SK-N-SH (cell line): ENCODE data around the gene PUS1. TPM values are rescaled to one million over a fixed set of nuclear protein-coding genes. Genes with fewer than 3 reads are reported as not detected.

Experiments used
- CTCF ChIA-PET: fragments of 300-600, 350-600 bp; formaldehyde crosslinking; extraction: SDS; loops from one replicate; lab custom pipeline; 2021; lab: Yijun Ruan, JAX
- POLR2A ChIA-PET: fragments of 350-600 bp; sonication (Branson Sonifier 250); formaldehyde crosslinking; extraction: SDS; loops from one replicate; lab custom pipeline; 2020; ENCODE audit warnings: antibody characterized with exemption, inconsistent platforms; lab: Yijun Ruan, JAX
- DNase-seq: peaks from one replicate; pipeline ENCODE4 v3.0.0; 2012
- H2AFZ ChIP-seq: fragments of 200-600 bp; sonication (generic); 2 replicates; pipeline ENCODE4 v1.8.1; 2016; ENCODE audit warnings: antibody characterized with exemption, mild to moderate bottlenecking, low read depth
- H3F3A ChIP-seq: fragments of 200-600 bp; sonication (generic); replicated peaks from 2 replicates; pipeline ENCODE3; 2016; ENCODE audit warnings: antibody characterized with exemption, mild to moderate bottlenecking; ENCODE audit not compliant: insufficient read depth
- H3K27ac ChIP-seq, 2 experiments: fragments of 200-500 bp in 1 of 2; fragments of 200-600 bp in 1 of 2; sonication (Bioruptor generic) in 1 of 2; sonication (generic), shearing (Covaris generic) in 1 of 2; 2 replicates each; pipeline versions ENCODE4 v1.5.1 to v1.6.1; 2014 to 2016; ENCODE audit warnings: low read depth in 2 of 2, inconsistent platforms in 1 of 2, low read length in 1 of 2, mild to moderate bottlenecking in 1 of 2, mixed read lengths in 1 of 2
- H3K27me3 ChIP-seq: fragments of 200-600 bp; sonication (generic), shearing (Covaris generic); 2 replicates; pipeline ENCODE4 v1.6.1; 2016; ENCODE audit warnings: mixed run types; ENCODE audit not compliant: insufficient read depth
- H3K36me3 ChIP-seq, 2 experiments: fragments of 200-500 bp in 1 of 2; fragments of 200-600 bp in 1 of 2; sonication (Bioruptor generic) in 1 of 2; sonication (generic) in 1 of 2; replicated peaks in 1 of 2; 2 replicates each; pipeline versions ENCODE3 to v1.5.1; 2014 to 2016; ENCODE audit warnings: low read length in 1 of 2, mild to moderate bottlenecking in 1 of 2; ENCODE audit not compliant: insufficient read depth in 2 of 2, control insufficient read depth in 1 of 2
- H3K4me1 ChIP-seq, 2 experiments: fragments of 200-500 bp in 1 of 2; fragments of 200-600 bp in 1 of 2; sonication (Bioruptor generic) in 1 of 2; sonication (generic), shearing (Covaris generic) in 1 of 2; 2 replicates each; pipeline versions ENCODE4 v1.5.1 to v1.6.1; 2014 to 2016; ENCODE audit warnings: low read depth in 1 of 2, low read length in 1 of 2, mixed run types in 1 of 2; ENCODE audit not compliant: insufficient read depth in 2 of 2, control insufficient read depth in 1 of 2
- H3K4me2 ChIP-seq: fragments of 200-600 bp; sonication (generic), shearing (Covaris generic); 2 replicates; pipeline ENCODE4 v1.6.1; 2017; ENCODE audit warnings: mixed run types
- H3K4me3 ChIP-seq, 2 experiments: fragments of 200-500 bp in 1 of 2; fragments of 200-600 bp in 1 of 2; sonication (Bioruptor generic) in 1 of 2; sonication (generic), shearing (Covaris generic) in 1 of 2; 2 replicates each; pipeline versions ENCODE4 v1.5.1 to v1.8.1; 2014 to 2016; ENCODE audit warnings: low read depth in 2 of 2, inconsistent platforms in 1 of 2, low read length in 1 of 2, mild to moderate bottlenecking in 1 of 2, mixed read lengths in 1 of 2, moderate library complexity in 1 of 2
- H3K79me2 ChIP-seq: fragments of 200-600 bp; sonication (generic); 2 replicates; pipeline ENCODE4 v1.8.1; 2017; ENCODE audit warnings: mild to moderate bottlenecking; ENCODE audit not compliant: insufficient read depth
- H3K9ac ChIP-seq: fragments of 200-600 bp; sonication (generic); 2 replicates; pipeline ENCODE4 v1.6.1; 2017; ENCODE audit warnings: mixed run types
- H3K9me2 ChIP-seq: fragments of 200-600 bp; sonication (generic); 2 replicates; pipeline ENCODE4 v1.6.1; 2017; ENCODE audit warnings: mixed run types
- H3K9me3 ChIP-seq: fragments of 200-600 bp; sonication (generic); 2 replicates; pipeline ENCODE4 v1.6.1; 2017; ENCODE audit warnings: mixed run types, mild to moderate bottlenecking, moderate library complexity
- H4K20me1 ChIP-seq: fragments of 200-600 bp; sonication (generic); 2 replicates; pipeline ENCODE4 v1.6.1; 2017; ENCODE audit warnings: mild to moderate bottlenecking, mixed run types; ENCODE audit not compliant: insufficient read depth
- EZH2phosphoT487 ChIP-seq: fragments of 200-600 bp; sonication (generic); IDR thresholded peaks from 2 replicates; pipeline ENCODE4 v1.6.1; 2017; ENCODE audit warnings: low read depth, mixed run types, mild to moderate bottlenecking, antibody characterized with exemption, moderate library complexity, borderline replicate concordance
- FOXJ3 ChIP-seq: sonication (generic); formaldehyde crosslinking; IDR thresholded peaks from 2 replicates; pipeline ENCODE4 v1.5.1; 2020; ENCODE audit warnings: mild to moderate bottlenecking, missing genetic modification reagents
- FOXM1 ChIP-seq: IDR thresholded peaks from 2 replicates; pipeline ENCODE4 v1.4.0; 2012; ENCODE audit warnings: low read depth, mild to moderate bottlenecking
- GABPA ChIP-seq: IDR thresholded peaks from 2 replicates; pipeline ENCODE4 v1.4.0; 2012; ENCODE audit warnings: low read depth, mild to moderate bottlenecking
- GATA2 ChIP-seq: sonication (generic); formaldehyde crosslinking; IDR thresholded peaks from 2 replicates; pipeline ENCODE4 v1.5.0; 2020; ENCODE audit warnings: mild to moderate bottlenecking, missing genetic modification reagents
- MEF2A ChIP-seq: IDR thresholded peaks from 2 replicates; pipeline ENCODE4 v1.4.0; 2012; ENCODE audit warnings: low read depth, borderline replicate concordance
- RCOR1 ChIP-seq: fragments of 150-350 bp; IDR thresholded peaks from 2 replicates; pipeline ENCODE4 v1.6.1; 2017; ENCODE audit warnings: antibody characterized with exemption, low read length
- RXRA ChIP-seq: IDR thresholded peaks from 2 replicates; pipeline ENCODE4 v1.4.0; 2012; ENCODE audit warnings: low read depth, mild to moderate bottlenecking, borderline replicate concordance
- SIN3A ChIP-seq: IDR thresholded peaks from 2 replicates; pipeline ENCODE4 v1.6.1; 2012; ENCODE audit warnings: low read depth, mild to moderate bottlenecking, low read length, moderate library complexity, borderline replicate concordance
- SMC3 ChIP-seq: IDR thresholded peaks from 2 replicates; pipeline ENCODE4 v1.6.1; 2012; ENCODE audit warnings: low read depth, low read length, improper control_type of control experiment
- TCF12 ChIP-seq: IDR thresholded peaks from 2 replicates; pipeline ENCODE4 v1.4.0; 2012
- USF2 ChIP-seq: fragments of 150-350 bp; IDR thresholded peaks from 2 replicates; pipeline ENCODE4 v1.6.1; 2017; ENCODE audit warnings: antibody characterized with exemption, low read length, low read depth, borderline replicate concordance
- YY1 ChIP-seq: IDR thresholded peaks from 2 replicates; pipeline ENCODE4 v1.4.0; 2012; ENCODE audit warnings: low read depth, mild to moderate bottlenecking
- ZBTB33 ChIP-seq: IDR thresholded peaks from 2 replicates; pipeline ENCODE4 v1.4.0; 2012; ENCODE audit warnings: low read depth, borderline replicate concordance
- WGBS: methylation state at CpG from one replicate; pipeline ENCODE4 v1.1.6; 2017; ENCODE audit warnings: low lambda C conversion rate; 5-methylcytosine and 5-hydroxymethylcytosine counted together
- polyA plus RNA-seq, 3 experiments: library from polyadenylated mRNA; depleted of rRNA; stranded (reverse); fragments of >200 nt; gene quantifications; 2 replicates each; pipeline ENCODE4 v1.2.3, GENCODE V29; 2012
- TF ChIP-seq, protein P1 (sequence below): IDR thresholded peaks from 2 replicates; pipeline ENCODE4 v1.4.0; 2012; ENCODE audit warnings: low read depth, borderline replicate concordance
- TF ChIP-seq, protein P2 (sequence below): IDR thresholded peaks from 2 replicates; pipeline ENCODE4; 2012
- TF ChIP-seq, protein P3 (sequence below): fragments of 200-600 bp; sonication (generic); IDR thresholded peaks from 2 replicates; pipeline ENCODE4 v1.6.1; 2017; ENCODE audit warnings: antibody characterized with exemption, mild to moderate bottlenecking, moderate library complexity
- TF ChIP-seq, protein P4 (sequence below): IDR thresholded peaks from 2 replicates; pipeline ENCODE4 v1.4.0; 2012; ENCODE audit warnings: low read depth

The PUS1 gene
- polyA plus RNA-seq, 1 of the 3 experiments (the other 2 are of a cell fraction), result 53.1 TPM

- WGBS, result 89% methylated on average over 16 of the region's 19 CpGs
- no peaks in the 10 kb centered on the region; a peak in 1 of 4 replicates for H3K4me1 ChIP-seq
- H3K9me3 ChIP-seq, result no peaks in the 10 kb centered on the region
- DNase-seq, result no peak
- peaks cover 3% of the 10 kb centered on the region for H3F3A ChIP-seq
- H4K20me1 ChIP-seq, result no peaks in the 10 kb centered on the region
- no peaks in the 10 kb centered on the region for H3K9me2 ChIP-seq
- TF ChIP-seq TCF12 (no peak), EZH2phosphoT487 (no peak), RXRA (no peak)
- TF ChIP-seq, protein P1, sequence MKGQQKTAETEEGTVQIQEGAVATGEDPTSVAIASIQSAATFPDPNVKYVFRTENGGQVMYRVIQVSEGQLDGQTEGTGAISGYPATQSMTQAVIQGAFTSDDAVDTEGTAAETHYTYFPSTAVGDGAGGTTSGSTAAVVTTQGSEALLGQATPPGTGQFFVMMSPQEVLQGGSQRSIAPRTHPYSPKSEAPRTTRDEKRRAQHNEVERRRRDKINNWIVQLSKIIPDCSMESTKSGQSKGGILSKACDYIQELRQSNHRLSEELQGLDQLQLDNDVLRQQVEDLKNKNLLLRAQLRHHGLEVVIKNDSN, result no peak
- no peak overlapping the region for H3K4me2 ChIP-seq
- H3K36me3 ChIP-seq, result peaks cover 4 to 57% of the 10 kb centered on the region in 2 experiments
- H3K4me3 ChIP-seq, result no peak overlapping the region
- no peak overlapping the region for H2AFZ ChIP-seq
- H3K27ac ChIP-seq, result no peak overlapping the region
- no peaks in the 10 kb centered on the region for H3K27me3 ChIP-seq
- CTCF ChIA-PET, result no interaction called here
- H3K79me2 ChIP-seq, result no peaks in the 10 kb centered on the region
- POLR2A ChIA-PET, result interaction anchor here (0.6 kb wide), 1 partner anchor 52 kb away, joined by 3 read pairs; no protein-coding TSS in a partner anchor
- no peak overlapping the region for H3K9ac ChIP-seq
Measured at GRCh38 chr12:131919051-131919347, 10.1 kb upstream of the PUS1 start.

GRCh38 chr12:131919366-131920156, 9.5 kb upstream of the PUS1 start:
- Histone ChIP-seq H3K4me2 (no peak overlapping the region), H3K9ac (no peak overlapping the region), H3F3A (peaks cover 3% of the 10 kb centered on the region), H3K27me3 (no peaks in the 10 kb centered on the region), H4K20me1 (no peaks in the 10 kb centered on the region), H3K27ac (no peak overlapping the region), H3K4me3 (no peak overlapping the region), H3K9me2 (no peaks in the 10 kb centered on the region), H3K79me2 (no peaks in the 10 kb centered on the region), H2AFZ (no peak overlapping the region), H3K4me1 (no peaks in the 10 kb centered on the region; a peak in 1 of 4 replicates), H3K9me3 (no peaks in the 10 kb centered on the region), H3K36me3 (peaks cover 2 to 52% of the 10 kb centered on the region in 2 experiments)
- CTCF ChIA-PET, result interaction anchor here (0.5 kb wide), 1 partner anchor 162 kb away, joined by 3 read pairs; no protein-coding TSS in a partner anchor
- 96% methylated on average over 14 of the region's 37 CpGs for WGBS
- POLR2A ChIA-PET, result no interaction called here
- DNase-seq, result no peak
- TF ChIP-seq SIN3A (no peak), YY1 (no peak), RCOR1 (no peak), USF2 (no peak), TCF12 (no peak), EZH2phosphoT487 (no peak), ZBTB33 (no peak), GABPA (no peak), FOXM1 (no peak), MEF2A (no peak), FOXJ3 (no peak), SMC3 (no peak), RXRA (no peak), GATA2 (no peak)
- TF ChIP-seq, protein P2, sequence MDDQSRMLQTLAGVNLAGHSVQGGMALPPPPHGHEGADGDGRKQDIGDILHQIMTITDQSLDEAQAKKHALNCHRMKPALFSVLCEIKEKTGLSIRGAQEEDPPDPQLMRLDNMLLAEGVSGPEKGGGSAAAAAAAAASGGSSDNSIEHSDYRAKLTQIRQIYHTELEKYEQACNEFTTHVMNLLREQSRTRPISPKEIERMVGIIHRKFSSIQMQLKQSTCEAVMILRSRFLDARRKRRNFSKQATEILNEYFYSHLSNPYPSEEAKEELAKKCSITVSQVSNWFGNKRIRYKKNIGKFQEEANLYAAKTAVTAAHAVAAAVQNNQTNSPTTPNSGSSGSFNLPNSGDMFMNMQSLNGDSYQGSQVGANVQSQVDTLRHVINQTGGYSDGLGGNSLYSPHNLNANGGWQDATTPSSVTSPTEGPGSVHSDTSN, result no peak
- TF ChIP-seq, protein P3, sequence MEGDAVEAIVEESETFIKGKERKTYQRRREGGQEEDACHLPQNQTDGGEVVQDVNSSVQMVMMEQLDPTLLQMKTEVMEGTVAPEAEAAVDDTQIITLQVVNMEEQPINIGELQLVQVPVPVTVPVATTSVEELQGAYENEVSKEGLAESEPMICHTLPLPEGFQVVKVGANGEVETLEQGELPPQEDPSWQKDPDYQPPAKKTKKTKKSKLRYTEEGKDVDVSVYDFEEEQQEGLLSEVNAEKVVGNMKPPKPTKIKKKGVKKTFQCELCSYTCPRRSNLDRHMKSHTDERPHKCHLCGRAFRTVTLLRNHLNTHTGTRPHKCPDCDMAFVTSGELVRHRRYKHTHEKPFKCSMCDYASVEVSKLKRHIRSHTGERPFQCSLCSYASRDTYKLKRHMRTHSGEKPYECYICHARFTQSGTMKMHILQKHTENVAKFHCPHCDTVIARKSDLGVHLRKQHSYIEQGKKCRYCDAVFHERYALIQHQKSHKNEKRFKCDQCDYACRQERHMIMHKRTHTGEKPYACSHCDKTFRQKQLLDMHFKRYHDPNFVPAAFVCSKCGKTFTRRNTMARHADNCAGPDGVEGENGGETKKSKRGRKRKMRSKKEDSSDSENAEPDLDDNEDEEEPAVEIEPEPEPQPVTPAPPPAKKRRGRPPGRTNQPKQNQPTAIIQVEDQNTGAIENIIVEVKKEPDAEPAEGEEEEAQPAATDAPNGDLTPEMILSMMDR, result no peak
- TF ChIP-seq, protein P4, sequence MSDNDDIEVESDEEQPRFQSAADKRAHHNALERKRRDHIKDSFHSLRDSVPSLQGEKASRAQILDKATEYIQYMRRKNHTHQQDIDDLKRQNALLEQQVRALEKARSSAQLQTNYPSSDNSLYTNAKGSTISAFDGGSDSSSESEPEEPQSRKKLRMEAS, result no peak
- TF ChIP-seq, protein P1, result no peak
